HepG2 (cell line): ENCODE data around the gene MLN. TPM values are rescaled to one million over a fixed set of nuclear protein-coding genes. Genes with fewer than 3 reads are reported as not detected.

Source experiments
- FOXM1 ChIP-seq: sonication (generic); formaldehyde crosslinking; IDR thresholded peaks from 2 replicates; pipeline ENCODE4 v1.5.0; 2020; ENCODE audit warnings: missing genetic modification reagents
- HMG20B ChIP-seq: conservative IDR thresholded peaks from 2 replicates; pipeline ENCODE4 v1.6.1; 2016; ENCODE audit warnings: missing genetic modification reagents, missing compliant biosample characterization
- HNF1B ChIP-seq: sonication (generic); formaldehyde crosslinking; IDR thresholded peaks from 2 replicates; pipeline ENCODE4 v1.5.1; 2020; ENCODE audit warnings: mild to moderate bottlenecking, moderate library complexity, missing genetic modification reagents
- HNRNPLL ChIP-seq: fragments of 200-400 bp; formaldehyde crosslinking; IDR thresholded peaks from 2 replicates; pipeline ENCODE4 v1.6.1; 2017; ENCODE audit warnings: mild to moderate bottlenecking, low read depth, low read length; ENCODE audit not compliant: poor library complexity, severe bottlenecking
- MAZ ChIP-seq, 2 experiments: sonication (generic) in 1 of 2; formaldehyde crosslinking in 1 of 2; IDR thresholded peaks; 2 replicates each; pipeline versions ENCODE4 v1.5.0 to v1.6.1; 2012 to 2020; ENCODE audit warnings: low read depth in 2 of 2, mild to moderate bottlenecking in 2 of 2, borderline replicate concordance in 1 of 2, improper control_type of control experiment in 1 of 2, low read length in 1 of 2, missing genetic modification reagents in 1 of 2, moderate library complexity in 1 of 2
- MIER3 ChIP-seq: IDR thresholded peaks from 2 replicates; pipeline ENCODE4 v1.6.1; 2016; ENCODE audit warnings: missing compliant biosample characterization, borderline replicate concordance
- MTF1 ChIP-seq: sonication (generic); formaldehyde crosslinking; IDR thresholded peaks from 2 replicates; pipeline ENCODE4 v1.5.0; 2020; ENCODE audit warnings: missing genetic modification reagents
- ZFX ChIP-seq: sonication (generic); formaldehyde crosslinking; IDR thresholded peaks from 2 replicates; pipeline ENCODE4 v1.4.0; 2020; ENCODE audit warnings: mild to moderate bottlenecking, low read depth, missing genetic modification reagents, moderate library complexity
- ZNF143 ChIP-seq: sonication (generic); formaldehyde crosslinking; IDR thresholded peaks from 2 replicates; pipeline ENCODE4 v1.4.0; 2020; ENCODE audit warnings: missing genetic modification reagents
- ZNF275 ChIP-seq: sonication (generic); formaldehyde crosslinking; IDR thresholded peaks from 2 replicates; pipeline ENCODE4 v1.8.0; 2022; ENCODE audit warnings: missing genetic modification reagents, mild to moderate bottlenecking, inconsistent platforms, borderline replicate concordance
- ZNF709 ChIP-seq: sonication (generic); formaldehyde crosslinking; IDR thresholded peaks from 2 replicates; pipeline ENCODE4 v1.5.0; 2020; ENCODE audit warnings: mild to moderate bottlenecking, missing genetic modification reagents
- ZNF766 ChIP-seq: sonication (generic); formaldehyde crosslinking; IDR thresholded peaks from 2 replicates; pipeline ENCODE4 v1.5.0; 2020; ENCODE audit warnings: missing genetic modification reagents, borderline replicate concordance
- polyA plus RNA-seq, 8 experiments: library from polyadenylated mRNA; depleted of rRNA in 3 of 8; stranded (reverse) in 7 of 8; unstranded in 1 of 8; fragments of >200 nt; fragmentation: Illumina TruSeq in 4 of 8; extraction: Trizol in 4 of 8; gene quantifications; 2 replicates each; pipeline versions ENCODE4 v1.2.1 to v1.2.3, GENCODE V29; 2011 to 2016; ENCODE audit warnings: low read depth in 4 of 8, missing spikeins in 1 of 8, mixed read lengths in 1 of 8; ENCODE audit not compliant: insufficient read depth in 1 of 8
- total RNA-seq, 5 experiments: library from RNA; depleted of rRNA; stranded (reverse); fragments of >200 nt; fragmentation: Illumina TruSeq; extraction: Trizol; gene quantifications; 2 replicates each; pipeline ENCODE4 v1.2.3, GENCODE V29; 2016; ENCODE audit warnings: low read depth in 1 of 5
- TF ChIP-seq, protein P1 (sequence below): conservative IDR thresholded peaks from 2 replicates; pipeline ENCODE4 v1.6.1; 2018; ENCODE audit warnings: missing genetic modification reagents
- TF ChIP-seq, protein P2 (sequence below): sonication (generic); formaldehyde crosslinking; IDR thresholded peaks from 2 replicates; pipeline ENCODE4 v1.5.0; 2020; ENCODE audit warnings: mild to moderate bottlenecking, missing genetic modification reagents
- TF ChIP-seq, protein P3 (sequence below): sonication (generic); formaldehyde crosslinking; IDR thresholded peaks from 2 replicates; pipeline ENCODE4 v1.4.0; 2020; ENCODE audit warnings: missing genetic modification reagents

Gene MLN
- total and polyA plus RNA-seq, 2 of the 13 experiments (the other 11 are each of a cell fraction or from before 2014, with no cell fraction given): not detected

- TF ChIP-seq MTF1 (CRISPR knock-in tag) (peak; percentile 89), HMG20B (CRISPR knock-in tag) (peak; percentile 77; the same call in 1 of the 2 replicates), ZFX (peak; percentile 35; the same call in 1 of the 2 replicates), ZNF709 (CRISPR knock-in tag) (peak; percentile 76; the same call in 1 of the 2 replicates), MIER3 (peak; percentile 58; the same call in 1 of the 2 replicates), HNF1B (CRISPR knock-in tag) (0 out of 2 replicates have a peak, but pooled peaks have one; percentile 43), MAZ (IDR thresholded peaks at IDR 0.05; ENCODE audit: borderline replicate concordance, low read depth, low read length) (no peak), MAZ (CRISPR knock-in tag; IDR thresholded peaks at IDR 0.05; ENCODE audit: low read depth) (peak; percentile 61; the same call in 1 of the 2 replicates), ZNF143 (CRISPR knock-in tag) (no peak), HNRNPLL (no peak), ZNF766 (CRISPR knock-in tag) (peak; percentile 86), FOXM1 (peak; percentile 64; the same call in 1 of the 2 replicates), ZNF275 (CRISPR knock-in tag) (0 out of 2 replicates have a peak, but pooled peaks have one; percentile 45)
- TF ChIP-seq, protein P1, sequence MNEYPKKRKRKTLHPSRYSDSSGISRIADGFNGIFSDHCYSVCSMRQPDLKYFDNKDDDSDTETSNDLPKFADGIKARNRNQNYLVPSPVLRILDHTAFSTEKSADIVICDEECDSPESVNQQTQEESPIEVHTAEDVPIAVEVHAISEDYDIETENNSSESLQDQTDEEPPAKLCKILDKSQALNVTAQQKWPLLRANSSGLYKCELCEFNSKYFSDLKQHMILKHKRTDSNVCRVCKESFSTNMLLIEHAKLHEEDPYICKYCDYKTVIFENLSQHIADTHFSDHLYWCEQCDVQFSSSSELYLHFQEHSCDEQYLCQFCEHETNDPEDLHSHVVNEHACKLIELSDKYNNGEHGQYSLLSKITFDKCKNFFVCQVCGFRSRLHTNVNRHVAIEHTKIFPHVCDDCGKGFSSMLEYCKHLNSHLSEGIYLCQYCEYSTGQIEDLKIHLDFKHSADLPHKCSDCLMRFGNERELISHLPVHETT (CRISPR knock-in tag): peak; percentile 73; the same call in 1 of the 2 replicates
- TF ChIP-seq, protein P2, sequence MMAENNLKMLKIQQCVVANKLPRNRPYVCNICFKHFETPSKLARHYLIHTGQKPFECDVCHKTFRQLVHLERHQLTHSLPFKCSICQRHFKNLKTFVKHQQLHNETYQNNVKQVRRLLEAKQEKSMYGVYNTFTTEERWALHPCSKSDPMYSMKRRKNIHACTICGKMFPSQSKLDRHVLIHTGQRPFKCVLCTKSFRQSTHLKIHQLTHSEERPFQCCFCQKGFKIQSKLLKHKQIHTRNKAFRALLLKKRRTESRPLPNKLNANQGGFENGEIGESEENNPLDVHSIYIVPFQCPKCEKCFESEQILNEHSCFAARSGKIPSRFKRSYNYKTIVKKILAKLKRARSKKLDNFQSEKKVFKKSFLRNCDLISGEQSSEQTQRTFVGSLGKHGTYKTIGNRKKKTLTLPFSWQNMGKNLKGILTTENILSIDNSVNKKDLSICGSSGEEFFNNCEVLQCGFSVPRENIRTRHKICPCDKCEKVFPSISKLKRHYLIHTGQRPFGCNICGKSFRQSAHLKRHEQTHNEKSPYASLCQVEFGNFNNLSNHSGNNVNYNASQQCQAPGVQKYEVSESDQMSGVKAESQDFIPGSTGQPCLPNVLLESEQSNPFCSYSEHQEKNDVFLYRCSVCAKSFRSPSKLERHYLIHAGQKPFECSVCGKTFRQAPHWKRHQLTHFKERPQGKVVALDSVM: no peak
- TF ChIP-seq, protein P3, sequence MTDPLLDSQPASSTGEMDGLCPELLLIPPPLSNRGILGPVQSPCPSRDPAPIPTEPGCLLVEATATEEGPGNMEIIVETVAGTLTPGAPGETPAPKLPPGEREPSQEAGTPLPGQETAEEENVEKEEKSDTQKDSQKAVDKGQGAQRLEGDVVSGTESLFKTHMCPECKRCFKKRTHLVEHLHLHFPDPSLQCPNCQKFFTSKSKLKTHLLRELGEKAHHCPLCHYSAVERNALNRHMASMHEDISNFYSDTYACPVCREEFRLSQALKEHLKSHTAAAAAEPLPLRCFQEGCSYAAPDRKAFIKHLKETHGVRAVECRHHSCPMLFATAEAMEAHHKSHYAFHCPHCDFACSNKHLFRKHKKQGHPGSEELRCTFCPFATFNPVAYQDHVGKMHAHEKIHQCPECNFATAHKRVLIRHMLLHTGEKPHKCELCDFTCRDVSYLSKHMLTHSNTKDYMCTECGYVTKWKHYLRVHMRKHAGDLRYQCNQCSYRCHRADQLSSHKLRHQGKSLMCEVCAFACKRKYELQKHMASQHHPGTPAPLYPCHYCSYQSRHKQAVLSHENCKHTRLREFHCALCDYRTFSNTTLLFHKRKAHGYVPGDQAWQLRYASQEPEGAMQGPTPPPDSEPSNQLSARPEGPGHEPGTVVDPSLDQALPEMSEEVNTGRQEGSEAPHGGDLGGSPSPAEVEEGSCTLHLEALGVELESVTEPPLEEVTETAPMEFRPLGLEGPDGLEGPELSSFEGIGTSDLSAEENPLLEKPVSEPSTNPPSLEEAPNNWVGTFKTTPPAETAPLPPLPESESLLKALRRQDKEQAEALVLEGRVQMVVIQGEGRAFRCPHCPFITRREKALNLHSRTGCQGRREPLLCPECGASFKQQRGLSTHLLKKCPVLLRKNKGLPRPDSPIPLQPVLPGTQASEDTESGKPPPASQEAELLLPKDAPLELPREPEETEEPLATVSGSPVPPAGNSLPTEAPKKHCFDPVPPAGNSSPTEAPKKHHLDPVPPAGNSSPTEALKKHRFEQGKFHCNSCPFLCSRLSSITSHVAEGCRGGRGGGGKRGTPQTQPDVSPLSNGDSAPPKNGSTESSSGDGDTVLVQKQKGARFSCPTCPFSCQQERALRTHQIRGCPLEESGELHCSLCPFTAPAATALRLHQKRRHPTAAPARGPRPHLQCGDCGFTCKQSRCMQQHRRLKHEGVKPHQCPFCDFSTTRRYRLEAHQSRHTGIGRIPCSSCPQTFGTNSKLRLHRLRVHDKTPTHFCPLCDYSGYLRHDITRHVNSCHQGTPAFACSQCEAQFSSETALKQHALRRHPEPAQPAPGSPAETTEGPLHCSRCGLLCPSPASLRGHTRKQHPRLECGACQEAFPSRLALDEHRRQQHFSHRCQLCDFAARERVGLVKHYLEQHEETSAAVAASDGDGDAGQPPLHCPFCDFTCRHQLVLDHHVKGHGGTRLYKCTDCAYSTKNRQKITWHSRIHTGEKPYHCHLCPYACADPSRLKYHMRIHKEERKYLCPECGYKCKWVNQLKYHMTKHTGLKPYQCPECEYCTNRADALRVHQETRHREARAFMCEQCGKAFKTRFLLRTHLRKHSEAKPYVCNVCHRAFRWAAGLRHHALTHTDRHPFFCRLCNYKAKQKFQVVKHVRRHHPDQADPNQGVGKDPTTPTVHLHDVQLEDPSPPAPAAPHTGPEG (CRISPR knock-in tag): peak; percentile 66; the same call in 1 of the 2 replicates
Measured at GRCh38 chr6:33812669-33813068, 8.9 kb upstream of the MLN start (continued).
